Hematopoietic multipotent progenitor cell treated with erythropoietin and hydrocortisone succinate and interleukin-3 and kit ligand, for 6 days (in vitro differentiated cells): ENCODE data around the gene CARD6.
"Not testable (repeated sequence)": the region's sequence is repeated elsewhere in the genome, so short reads cannot be mapped to it uniquely, and the experiment has no call there.

Experiments used
- DNase-seq: peaks from one replicate; pipeline ENCODE4 v3.0.0-alpha.2; 2015

The CARD6 gene

DNA sequence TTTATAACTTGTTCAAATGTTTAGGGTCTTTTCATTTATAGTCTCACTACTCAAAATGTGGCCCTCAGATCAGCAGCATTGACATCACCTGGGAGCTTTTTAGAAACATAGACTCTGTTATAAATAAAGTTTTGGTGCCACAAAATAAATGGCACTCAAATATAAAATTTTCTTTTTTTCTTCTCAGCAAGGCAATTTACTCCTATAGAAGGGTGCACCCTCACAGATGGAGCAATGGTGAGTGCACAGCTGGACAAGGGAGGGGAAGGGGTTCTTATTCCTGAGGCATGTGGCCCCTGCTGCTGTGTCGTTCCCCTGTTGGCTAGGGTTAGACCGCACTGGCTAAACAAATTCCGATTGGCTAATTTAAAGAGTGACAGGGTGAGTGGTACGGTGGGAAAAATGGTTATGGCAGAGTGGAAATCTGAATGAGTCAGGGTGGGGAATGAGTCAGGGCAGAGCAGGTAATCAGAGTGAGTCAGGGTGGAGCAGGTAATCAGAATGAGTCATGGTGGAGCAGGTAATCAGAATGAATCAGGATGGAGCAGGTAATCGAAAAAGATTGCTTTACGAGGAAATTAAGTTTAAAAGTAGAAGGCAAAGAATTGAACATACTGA, 36.3 kb downstream of the CARD6 start:
- no peak for DNase-seq

DNA sequence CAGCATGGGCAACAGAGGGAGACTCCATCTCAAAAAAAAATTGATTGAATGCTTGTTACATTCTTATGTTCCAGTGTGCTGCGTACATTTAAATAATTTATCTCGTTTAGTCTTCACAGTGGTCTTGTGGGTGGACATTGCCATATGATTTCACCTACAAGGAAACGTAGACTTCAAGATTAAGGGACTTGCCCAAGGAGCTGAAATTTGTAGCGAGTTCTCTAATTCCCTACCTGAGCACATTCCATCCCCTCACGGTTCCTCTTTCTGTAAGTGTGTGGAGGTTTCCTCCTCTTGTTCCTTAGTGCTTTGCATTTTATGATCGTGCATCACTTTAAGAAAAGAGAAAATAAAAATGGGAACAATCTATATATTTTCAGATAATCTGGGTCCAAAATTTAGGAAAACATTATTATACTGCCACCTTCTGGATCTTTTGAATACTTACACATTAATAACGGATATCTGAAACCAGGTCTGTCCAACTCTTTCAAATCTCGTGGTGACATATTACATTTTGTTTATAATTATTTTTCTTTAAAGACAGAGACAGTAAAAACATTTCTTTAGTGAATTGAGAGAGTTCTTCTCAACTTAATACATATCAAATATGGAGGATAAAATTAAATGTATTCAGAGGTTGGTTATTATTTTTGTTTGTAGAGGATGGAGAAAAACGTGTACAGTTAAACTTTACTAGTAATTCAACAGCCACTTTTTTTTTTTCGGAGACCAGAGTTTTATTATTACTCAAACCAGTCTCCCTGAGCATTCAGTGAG, 38.2 kb downstream of the CARD6 start:
- DNase-seq, result peak; percentile 77

DNA sequence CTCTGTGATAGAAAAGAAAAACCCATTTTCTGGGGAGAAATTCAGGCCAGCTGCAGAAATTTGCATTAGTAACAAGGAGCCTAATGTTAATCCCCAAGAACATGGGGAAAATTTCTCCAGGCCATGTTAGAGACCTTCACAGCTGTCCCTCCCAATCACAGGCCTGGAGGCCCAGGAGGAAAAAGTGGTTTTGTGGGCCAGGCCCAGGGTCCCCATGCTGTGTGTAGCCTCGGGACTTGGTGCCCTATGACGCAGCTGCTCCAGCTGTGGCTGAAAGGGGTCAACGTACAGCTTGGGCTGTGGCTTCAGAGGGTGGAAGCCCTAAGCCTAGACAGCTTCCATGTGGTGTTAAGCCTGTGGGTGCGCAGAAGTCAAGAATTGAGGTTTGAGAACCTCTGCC, 41.1 kb downstream of the CARD6 start:
- no peak for DNase-seq

DNA sequence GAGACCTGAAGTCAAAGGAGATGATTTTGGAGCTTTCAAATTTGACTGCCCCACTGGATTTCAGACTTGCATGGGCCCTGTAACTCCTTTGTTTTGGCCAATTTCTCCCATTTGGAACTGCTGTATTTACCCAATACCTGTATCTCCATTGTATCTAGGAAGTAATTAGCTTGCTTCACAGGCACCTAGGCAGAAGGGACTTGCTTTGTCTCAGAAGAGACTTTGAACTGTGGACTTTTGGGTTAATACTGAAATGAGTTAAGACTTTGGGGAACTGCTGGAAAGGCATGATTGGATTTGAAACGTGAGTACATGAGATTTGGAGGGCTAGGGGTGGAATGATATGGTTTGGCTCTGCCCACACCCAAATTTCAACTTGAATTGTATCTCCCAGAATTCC, 41.9 kb downstream of the CARD6 start:
- not testable (repeated sequence) for DNase-seq

DNA sequence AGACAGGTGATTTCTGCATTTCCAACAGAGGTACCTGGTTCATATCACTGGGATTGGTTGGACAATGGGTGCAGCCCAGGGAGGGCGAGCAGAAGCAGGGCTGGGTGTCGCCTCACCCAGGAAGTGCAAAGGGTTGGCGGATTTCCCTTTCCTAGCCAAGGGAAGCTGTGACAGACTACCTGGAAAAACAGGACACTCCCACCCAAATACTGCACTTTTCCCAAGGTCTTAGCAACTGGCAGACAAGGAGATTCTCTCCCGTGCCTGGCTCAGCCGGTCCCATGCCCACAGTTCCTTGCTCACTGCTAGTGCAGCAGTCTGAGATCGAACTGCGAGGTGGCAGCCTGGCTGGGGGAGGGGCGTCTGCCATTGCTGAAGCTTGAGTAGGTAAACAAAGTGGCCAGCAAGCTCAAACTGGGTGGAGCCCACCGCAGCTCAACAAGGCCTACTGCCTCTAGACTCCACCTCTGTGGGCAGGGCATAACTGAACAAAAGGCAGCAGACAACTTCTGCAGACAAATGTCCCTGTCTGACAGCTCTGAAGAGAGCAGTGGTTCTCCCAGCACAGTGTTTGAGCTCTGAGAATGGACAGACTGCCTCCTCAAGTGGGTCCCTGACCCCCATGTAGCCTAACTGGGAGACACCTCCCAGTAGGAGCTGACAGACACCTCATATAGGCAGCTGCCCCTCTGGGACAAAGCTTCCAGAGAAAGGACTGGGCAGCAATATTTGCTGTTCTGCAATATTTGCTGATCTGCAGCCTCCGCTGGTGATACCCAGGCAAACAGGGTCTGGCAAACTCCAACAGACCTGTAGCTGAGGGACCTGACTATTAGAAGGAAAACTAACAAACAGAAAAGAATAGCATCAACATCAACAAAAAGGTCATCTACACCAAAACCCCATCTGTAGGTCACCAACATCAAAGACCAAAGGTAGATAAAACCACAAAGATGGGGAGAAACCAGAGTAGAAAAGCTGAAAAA, 54.6 kb downstream of the CARD6 start:
- DNase-seq, result not testable (repeated sequence)

DNA sequence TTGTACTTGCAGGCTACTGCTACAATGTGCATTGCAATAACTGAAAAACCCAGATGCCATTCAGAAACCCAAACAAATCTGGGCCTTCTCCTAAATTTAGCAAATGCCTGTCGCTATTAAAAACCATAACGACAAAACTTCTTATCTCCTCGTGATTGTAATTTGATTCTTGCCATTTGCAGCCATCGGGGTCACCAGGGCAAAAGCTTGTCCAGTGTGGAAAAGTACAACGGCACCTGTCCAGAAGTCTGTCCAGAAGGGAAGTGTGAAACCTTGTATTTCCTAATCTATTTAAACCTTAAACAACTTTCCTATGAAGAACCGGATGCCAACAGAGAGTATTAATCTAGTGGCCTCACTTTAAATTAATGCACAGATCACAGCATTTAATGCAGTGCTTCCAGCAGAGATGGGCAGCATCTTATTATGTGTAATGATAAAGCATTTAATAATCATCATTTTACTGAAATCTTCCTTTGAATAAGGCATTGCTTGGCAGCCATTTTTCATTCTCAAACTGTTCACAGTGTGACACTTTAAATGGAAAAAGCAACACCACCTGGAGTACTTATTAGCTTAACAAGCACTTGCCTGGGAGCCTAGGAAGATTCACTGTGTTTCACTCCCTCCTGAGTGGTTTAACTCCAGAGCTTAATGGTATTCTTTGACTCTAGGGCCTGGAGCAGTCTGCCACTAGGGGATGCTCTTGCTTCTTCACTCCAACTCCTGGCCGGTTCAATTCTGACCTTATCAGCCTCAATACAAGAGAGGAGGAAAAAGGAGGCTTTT, 63.2 kb downstream of the CARD6 start:
- peak; percentile 86 for DNase-seq

DNA sequence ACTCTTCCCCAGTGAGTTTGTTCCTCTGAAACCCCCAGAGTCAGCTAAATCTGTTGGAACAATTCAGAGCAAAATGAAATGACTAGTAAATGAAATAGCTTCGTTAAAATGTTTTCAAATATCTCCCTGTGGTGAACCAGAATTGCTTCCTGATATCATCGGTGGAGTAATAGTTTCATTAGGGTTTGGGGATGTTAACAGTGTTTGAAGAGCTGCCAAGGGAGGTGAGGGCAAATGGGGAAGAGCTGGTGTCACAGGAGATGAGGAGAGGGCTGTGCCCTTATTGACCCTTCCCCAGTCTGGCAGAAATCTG, 63.8 kb downstream of the CARD6 start:
- DNase-seq, result no peak

DNA sequence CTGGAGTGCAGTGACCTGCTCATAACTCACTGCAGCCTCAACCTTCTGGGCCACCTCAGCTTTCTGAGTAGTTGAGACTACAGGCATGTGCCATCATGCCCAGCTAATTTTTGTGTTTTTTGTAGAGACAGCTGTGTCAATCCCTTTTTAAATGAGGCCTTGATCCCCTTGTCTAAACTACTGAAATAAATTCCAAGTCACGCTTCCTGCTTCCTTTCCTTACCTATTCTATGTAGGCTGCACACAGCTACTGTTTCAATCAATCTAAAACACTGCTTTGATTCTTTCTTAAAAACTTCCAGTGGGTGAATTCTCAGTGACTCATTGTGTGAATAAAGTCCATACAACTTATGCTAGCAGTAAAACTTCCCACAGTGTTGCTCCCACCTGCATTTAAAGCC, 65.2 kb downstream of the CARD6 start:
- no peak for DNase-seq

DNA sequence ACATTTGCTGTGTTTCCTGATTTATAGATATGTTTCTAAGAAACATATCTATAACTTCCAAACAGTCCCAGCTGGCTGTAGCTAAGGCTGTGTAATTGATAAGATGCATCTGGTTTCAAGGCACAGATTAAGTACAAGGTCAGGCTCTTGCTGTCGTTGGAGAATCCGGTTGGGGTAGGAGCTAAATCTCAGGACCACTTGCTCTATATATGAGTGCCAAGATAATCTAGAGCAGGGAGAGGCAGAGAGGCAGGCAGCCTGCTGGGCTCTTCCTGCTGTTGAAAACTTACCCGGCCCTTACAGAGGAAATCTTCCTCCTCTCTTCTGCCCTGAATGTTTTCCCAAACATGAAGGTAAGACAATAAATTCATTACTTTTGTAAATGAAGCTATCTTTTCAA, 68.1 kb downstream of the CARD6 start, which contains the start of gene C7:
Gene C7 (plus strand): TSS at position 234 of the 400 bp plus-strand sequence. CDS start 114 bp downstream, at position 348.
- peak; percentile 2 for DNase-seq

DNA sequence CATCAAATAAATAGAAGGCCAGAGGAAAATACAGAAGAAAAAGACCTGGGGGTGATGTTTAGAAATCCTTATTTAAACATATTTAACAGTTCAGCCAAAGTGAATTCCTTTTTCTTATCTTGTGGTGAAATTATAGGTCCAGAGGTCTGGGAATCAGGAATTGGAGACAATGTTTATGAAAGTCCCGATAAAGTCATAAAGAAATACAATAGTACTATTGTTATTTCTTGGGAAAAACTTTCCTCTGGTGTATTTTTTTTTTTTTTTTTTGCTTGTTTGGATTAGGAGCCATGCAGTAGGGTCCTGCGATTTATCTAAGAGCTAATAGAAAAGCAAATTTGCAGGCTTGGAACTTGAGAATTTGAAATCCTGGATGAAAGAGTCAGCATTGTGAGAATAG, 68.6 kb downstream of the CARD6 start:
- no peak for DNase-seq
